Epithelial cell of proximal tubule (primary cell): ENCODE data around the gene RHBDL3. TPM values are rescaled to one million over a fixed set of nuclear protein-coding genes. Genes with fewer than 3 reads are reported as not detected.

Experiments
- DNase-seq: peaks from one replicate; pipeline ENCODE4 v3.0.0-alpha.2; 2011; ENCODE audit warnings: low read depth
- H3K4me3 ChIP-seq: 2 replicates; pipeline ENCODE4 v1.5.1; 2011; ENCODE audit warnings: low read depth, mild to moderate bottlenecking, low read length
- CTCF ChIP-seq: conservative IDR thresholded peaks from 2 replicates; pipeline ENCODE4 v1.5.1; 2012; ENCODE audit warnings: low read depth, mild to moderate bottlenecking, low read length
- total RNA-seq: library from RNA; depleted of rRNA; stranded (reverse); fragments of >200 nt; gene quantifications from 2 replicates; pipeline ENCODE4 v1.2.3, GENCODE V29; 2015

RHBDL3 gene
- total RNA-seq, 1 donor from 2014 or later: not detected

GRCh38 chr17:32279891-32280716, 14.5 kb downstream of the RHBDL3 start:
- no peak for DNase-seq
- no peak overlapping the region for H3K4me3 ChIP-seq
- no peak for TF ChIP-seq CTCF

GRCh38 chr17:32281011-32281451, 15.4 kb downstream of the RHBDL3 start:
- DNase-seq: no peak
- no peak overlapping the region for H3K4me3 ChIP-seq
- TF ChIP-seq CTCF: no peak

GRCh38 chr17:32283745-32284201, 18.1 kb downstream of the RHBDL3 start:
- TF ChIP-seq CTCF: no peak
- DNase-seq: no peak
- H3K4me3 ChIP-seq: no peak overlapping the region

- TF ChIP-seq CTCF: no peak
- H3K4me3 ChIP-seq: no peak overlapping the region
- DNase-seq: no peak
Measured at GRCh38 chr17:32285306-32285705, 19.7 kb downstream of the RHBDL3 start.

GRCh38 chr17:32285746-32286517, 20.3 kb downstream of the RHBDL3 start:
- no peak overlapping the region for H3K4me3 ChIP-seq
- DNase-seq: no peak
- TF ChIP-seq CTCF: no peak

- TF ChIP-seq CTCF: no peak
- H3K4me3 ChIP-seq: no peak overlapping the region
- no peak for DNase-seq
Measured at GRCh38 chr17:32286518-32286900, 20.9 kb downstream of the RHBDL3 start.
